ENCODE data around the gene MIA3. TPM values are rescaled to one million over a fixed set of nuclear protein-coding genes. Genes with fewer than 3 reads are reported as not detected.

Gene MIA3
- total and polyA plus RNA-seq, 9 of the 15 experiments (the other 6 are each of a cell fraction or from before 2014, with no cell fraction given), result 21.6 to 89.4 (median 40.8) TPM

DNA sequence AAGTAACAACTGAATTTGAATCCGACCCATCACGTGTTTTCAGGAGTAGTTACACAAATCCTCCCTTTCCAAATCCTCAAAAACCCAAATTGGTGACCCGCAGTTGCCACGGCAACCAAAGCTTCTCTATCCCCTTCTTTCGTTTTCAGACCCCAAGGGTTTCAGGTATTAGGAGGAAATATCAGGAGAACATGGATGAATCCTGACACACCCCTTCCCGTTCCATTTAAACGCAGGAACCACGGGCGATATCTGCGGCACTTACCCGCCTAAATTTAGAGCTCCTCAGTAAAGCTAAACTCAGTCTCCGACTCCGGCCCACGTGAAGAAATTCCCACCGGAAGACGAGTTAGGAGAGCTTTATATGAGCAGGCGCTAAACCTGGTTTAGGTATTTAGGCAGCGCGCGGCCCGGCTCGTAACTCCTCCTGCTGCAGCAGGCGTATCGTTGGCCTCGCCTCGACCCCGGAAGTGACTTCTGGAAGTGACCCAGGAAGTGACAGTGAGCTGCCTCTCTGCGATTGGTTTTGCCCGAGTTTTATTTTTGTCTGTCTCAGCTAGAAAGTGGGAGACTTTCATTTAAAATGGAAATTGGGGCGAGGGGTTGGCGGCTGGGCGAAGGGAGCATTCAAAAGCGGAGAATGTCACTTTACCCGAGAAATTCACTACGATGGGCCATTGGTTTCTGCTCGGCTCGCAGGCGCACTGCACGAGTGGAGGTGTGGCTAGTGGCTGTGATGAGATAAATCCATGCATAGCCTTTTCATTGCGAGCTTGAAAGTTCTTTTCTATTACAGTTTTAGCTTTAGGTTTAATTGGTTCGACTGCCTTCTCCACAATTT lies 28.2 kb upstream of the MIA3 start, which contains the start of gene TAF1A (continued):
- TF ChIP-seq, protein P1, sequence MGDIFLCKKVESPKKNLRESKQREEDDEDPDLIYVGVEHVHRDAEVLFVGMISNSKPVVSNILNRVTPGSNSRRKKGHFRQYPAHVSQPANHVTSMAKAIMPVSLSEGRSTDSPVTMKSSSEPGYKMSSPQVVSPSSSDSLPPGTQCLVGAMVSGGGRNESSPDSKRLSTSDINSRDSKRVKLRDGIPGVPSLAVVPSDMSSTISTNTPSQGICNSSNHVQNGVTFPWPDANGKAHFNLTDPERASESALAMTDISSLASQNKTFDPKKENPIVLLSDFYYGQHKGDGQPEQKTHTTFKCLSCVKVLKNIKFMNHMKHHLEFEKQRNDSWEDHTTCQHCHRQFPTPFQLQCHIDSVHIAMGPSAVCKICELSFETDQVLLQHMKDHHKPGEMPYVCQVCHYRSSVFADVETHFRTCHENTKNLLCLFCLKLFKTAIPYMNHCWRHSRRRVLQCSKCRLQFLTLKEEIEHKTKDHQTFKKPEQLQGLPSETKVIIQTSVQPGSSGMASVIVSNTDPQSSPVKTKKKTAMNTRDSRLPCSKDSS (IDR thresholded peaks at IDR 0.05; ENCODE audit: low read depth, partially characterized antibody), result no peak
- peak; percentile 22; the same call in 1 of the 2 replicates for TF ChIP-seq BACH1 (tag; IDR thresholded peaks at IDR 0.05)
- 0 out of 2 replicates have a peak, but pooled peaks have one; percentile 37 for TF ChIP-seq OTX1 (CRISPR knock-in tag; IDR thresholded peaks at IDR 0.05)
- peak; percentile 80 for TF ChIP-seq SMAD1 (IDR thresholded peaks at IDR 0.05; ENCODE audit: low read depth, low read length, partially characterized antibody)
- no peak for TF ChIP-seq CCAR2 (IDR thresholded peaks at IDR 0.05; ENCODE audit: low read depth, low read length)
- TF ChIP-seq MEF2A (IDR thresholded peaks at IDR 0.05; ENCODE audit: control insufficient read depth, low read depth, low read length), result peak; percentile 57; the same call in 1 of the 2 replicates
- TF ChIP-seq ZKSCAN8 (CRISPR knock-in tag; IDR thresholded peaks at IDR 0.05), result no peak
- TF ChIP-seq ZNF76 (CRISPR knock-in tag; IDR thresholded peaks at IDR 0.05; ENCODE audit: borderline replicate concordance), result 0 out of 2 replicates have a peak, but pooled peaks have one; percentile 28
- peak; percentile 91 for TF ChIP-seq POLR2AphosphoS5 (IDR thresholded peaks at IDR 0.05; ENCODE audit: control insufficient read depth, insufficient read depth, low read depth, low read length)
- TF ChIP-seq, protein P2, sequence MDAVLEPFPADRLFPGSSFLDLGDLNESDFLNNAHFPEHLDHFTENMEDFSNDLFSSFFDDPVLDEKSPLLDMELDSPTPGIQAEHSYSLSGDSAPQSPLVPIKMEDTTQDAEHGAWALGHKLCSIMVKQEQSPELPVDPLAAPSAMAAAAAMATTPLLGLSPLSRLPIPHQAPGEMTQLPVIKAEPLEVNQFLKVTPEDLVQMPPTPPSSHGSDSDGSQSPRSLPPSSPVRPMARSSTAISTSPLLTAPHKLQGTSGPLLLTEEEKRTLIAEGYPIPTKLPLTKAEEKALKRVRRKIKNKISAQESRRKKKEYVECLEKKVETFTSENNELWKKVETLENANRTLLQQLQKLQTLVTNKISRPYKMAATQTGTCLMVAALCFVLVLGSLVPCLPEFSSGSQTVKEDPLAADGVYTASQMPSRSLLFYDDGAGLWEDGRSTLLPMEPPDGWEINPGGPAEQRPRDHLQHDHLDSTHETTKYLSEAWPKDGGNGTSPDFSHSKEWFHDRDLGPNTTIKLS (IDR thresholded peaks at IDR 0.05; ENCODE audit: borderline replicate concordance, low read depth), result peak; percentile 62; the same call in 1 of the 2 replicates
- peak; percentile 84 for TF ChIP-seq TAF1 (IDR thresholded peaks at IDR 0.05; ENCODE audit: control insufficient read depth, extremely low read depth, insufficient read depth, low read length, severe bottlenecking)
- TF ChIP-seq, protein P3, sequence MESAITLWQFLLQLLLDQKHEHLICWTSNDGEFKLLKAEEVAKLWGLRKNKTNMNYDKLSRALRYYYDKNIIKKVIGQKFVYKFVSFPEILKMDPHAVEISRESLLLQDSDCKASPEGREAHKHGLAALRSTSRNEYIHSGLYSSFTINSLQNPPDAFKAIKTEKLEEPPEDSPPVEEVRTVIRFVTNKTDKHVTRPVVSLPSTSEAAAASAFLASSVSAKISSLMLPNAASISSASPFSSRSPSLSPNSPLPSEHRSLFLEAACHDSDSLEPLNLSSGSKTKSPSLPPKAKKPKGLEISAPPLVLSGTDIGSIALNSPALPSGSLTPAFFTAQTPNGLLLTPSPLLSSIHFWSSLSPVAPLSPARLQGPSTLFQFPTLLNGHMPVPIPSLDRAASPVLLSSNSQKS (CRISPR knock-in tag; IDR thresholded peaks at IDR 0.05), result peak; percentile 76; the same call in 1 of the 2 replicates
- peak; percentile 83 for TF ChIP-seq TBP (optimal IDR thresholded peaks at IDR 0.05; ENCODE audit: low read depth, low read length)
- 0 out of 2 replicates have a peak, but pooled peaks have one; percentile 61 for TF ChIP-seq ZNF766 (CRISPR knock-in tag; conservative IDR thresholded peaks at IDR 0.05)
- TF ChIP-seq, protein P4, sequence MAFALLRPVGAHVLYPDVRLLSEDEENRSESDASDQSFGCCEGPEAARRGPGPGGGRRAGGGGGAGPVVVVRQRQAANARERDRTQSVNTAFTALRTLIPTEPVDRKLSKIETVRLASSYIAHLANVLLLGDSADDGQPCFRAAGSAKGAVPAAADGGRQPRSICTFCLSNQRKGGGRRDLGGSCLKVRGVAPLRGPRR (CRISPR knock-in tag; IDR thresholded peaks at IDR 0.05), result no peak
- TF ChIP-seq ZNF431 (CRISPR knock-in tag; IDR thresholded peaks at IDR 0.05), result 0 out of 2 replicates have a peak, but pooled peaks have one; percentile 13
- peak; percentile 53 for TF ChIP-seq HNRNPLL (IDR thresholded peaks at IDR 0.05; ENCODE audit: low read depth, low read length, poor library complexity, severe bottlenecking)
- TF ChIP-seq MCM5 (IDR thresholded peaks at IDR 0.05; ENCODE audit: low read depth), result no peak
- TF ChIP-seq CREM (IDR thresholded peaks at IDR 0.05; ENCODE audit: low read depth), result peak; percentile 78
- TF ChIP-seq, protein P5, sequence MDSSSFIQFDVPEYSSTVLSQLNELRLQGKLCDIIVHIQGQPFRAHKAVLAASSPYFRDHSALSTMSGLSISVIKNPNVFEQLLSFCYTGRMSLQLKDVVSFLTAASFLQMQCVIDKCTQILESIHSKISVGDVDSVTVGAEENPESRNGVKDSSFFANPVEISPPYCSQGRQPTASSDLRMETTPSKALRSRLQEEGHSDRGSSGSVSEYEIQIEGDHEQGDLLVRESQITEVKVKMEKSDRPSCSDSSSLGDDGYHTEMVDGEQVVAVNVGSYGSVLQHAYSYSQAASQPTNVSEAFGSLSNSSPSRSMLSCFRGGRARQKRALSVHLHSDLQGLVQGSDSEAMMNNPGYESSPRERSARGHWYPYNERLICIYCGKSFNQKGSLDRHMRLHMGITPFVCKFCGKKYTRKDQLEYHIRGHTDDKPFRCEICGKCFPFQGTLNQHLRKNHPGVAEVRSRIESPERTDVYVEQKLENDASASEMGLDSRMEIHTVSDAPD (CRISPR knock-in tag; IDR thresholded peaks at IDR 0.05), result no peak
